GM19193 (cell line): ENCODE results near the gene NIBAN1.

Experiments
- POLR2A ChIP-seq: IDR thresholded peaks from 4 replicates; pipeline ENCODE4 v1.6.1; 2011; ENCODE audit not compliant: insufficient read depth, insufficient read length; ENCODE audit errors: extremely low read depth

Gene NIBAN1

DNA sequence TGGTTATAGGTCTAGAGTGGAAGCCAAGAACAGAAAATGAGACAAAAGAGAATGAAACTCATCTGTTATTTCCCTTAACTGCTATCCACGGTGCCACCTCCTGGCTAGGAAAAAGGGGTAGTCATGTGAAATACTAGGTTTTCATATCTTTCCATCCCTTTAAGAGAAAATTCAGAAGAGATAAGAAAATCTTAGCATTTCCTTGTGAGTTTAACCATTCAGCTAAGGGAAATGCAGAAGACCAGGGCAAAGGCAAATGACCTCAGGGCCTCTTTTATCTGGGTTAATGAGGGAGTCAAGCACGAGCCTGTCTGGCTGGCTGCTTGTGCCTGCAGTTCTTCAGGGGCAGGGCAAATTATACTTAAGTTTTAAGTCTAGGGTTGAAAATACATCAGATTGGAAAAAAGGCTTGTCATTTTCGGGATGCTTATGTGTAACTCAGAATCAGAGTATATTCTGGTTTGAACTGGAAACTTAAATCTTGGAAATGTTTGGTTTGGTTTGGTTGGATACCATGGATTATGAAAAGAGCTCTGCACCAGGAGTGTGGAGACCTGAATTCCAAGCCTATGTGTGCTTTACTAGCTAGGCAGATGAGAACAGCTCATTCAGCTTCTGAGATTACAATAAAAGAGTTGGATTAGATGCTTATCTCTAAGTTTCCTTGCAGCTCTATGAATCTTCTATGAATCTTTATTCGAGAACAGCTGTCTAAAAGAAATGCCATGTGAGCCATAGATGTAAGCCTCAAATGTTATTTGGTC is 19.9 kb downstream of the NIBAN1 start:
- no peak for TF ChIP-seq POLR2A

GRCh38 chr1:184953600-184954219 is 20.6 kb downstream of the NIBAN1 start:
- no peak for TF ChIP-seq POLR2A

GRCh38 chr1:184952428-184952827 is 21.9 kb downstream of the NIBAN1 start:
- no peak for TF ChIP-seq POLR2A

DNA sequence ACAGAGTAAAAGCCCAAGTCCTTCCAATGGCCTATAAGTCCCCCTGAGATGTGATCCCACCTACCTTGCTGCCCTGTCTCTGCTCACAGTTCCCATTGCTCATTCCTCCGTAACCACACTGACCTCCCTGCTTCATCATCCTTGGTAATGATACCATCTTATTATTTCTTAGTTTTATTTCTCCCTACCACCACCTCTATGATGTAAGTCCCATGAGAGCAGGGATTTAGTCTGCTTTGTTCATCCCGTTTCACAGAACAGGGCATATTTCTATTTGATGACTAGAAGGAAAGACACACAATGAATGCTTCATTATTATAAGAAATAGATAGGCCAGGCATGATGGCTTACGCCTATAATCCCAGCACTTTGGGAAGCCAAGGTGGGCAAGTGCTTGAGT is 22.5 kb downstream of the NIBAN1 start:
- no peak for TF ChIP-seq POLR2A

DNA sequence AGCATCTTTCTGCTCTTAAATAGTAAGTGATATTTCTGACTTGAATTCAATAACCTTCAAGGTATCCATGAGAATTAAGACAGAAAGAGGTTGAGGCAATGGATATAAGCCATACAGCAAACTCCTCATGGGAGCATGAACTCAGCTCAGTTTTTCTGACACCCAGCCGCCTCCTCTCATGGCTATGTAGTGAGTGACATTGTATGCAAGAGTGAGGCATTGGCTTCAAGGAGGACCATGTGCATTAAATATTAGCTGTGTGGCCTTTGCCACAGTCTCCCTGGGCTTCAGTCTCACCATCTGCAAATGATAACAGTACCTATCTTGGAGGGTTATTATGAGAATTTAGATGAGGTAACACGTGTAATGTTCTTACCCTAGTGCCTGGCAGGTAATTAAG is 23.4 kb downstream of the NIBAN1 start:
- TF ChIP-seq POLR2A = no peak

DNA sequence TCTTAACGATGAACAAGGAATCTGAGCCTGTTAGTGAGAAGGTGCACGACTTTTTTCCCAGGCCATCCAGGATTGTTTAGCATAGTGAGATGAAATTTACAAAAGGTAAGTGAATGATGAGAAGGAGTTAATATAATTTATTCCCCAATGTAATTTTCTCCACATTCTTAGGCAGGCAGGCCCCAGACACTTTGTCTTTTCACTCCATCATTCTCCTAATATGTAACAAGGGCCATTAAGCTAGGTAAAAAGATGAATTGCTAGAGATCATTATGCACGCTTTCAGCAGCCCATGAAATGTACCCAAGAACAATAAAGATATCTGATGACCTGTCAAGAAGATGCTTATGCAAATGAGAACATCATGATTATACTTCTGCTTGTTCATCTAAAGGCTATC is 24.1 kb downstream of the NIBAN1 start:
- no peak for TF ChIP-seq POLR2A

- TF ChIP-seq POLR2A = no peak
These were observed 26.6 kb downstream of the NIBAN1 start for GRCh38 chr1:184947497-184948256.

DNA sequence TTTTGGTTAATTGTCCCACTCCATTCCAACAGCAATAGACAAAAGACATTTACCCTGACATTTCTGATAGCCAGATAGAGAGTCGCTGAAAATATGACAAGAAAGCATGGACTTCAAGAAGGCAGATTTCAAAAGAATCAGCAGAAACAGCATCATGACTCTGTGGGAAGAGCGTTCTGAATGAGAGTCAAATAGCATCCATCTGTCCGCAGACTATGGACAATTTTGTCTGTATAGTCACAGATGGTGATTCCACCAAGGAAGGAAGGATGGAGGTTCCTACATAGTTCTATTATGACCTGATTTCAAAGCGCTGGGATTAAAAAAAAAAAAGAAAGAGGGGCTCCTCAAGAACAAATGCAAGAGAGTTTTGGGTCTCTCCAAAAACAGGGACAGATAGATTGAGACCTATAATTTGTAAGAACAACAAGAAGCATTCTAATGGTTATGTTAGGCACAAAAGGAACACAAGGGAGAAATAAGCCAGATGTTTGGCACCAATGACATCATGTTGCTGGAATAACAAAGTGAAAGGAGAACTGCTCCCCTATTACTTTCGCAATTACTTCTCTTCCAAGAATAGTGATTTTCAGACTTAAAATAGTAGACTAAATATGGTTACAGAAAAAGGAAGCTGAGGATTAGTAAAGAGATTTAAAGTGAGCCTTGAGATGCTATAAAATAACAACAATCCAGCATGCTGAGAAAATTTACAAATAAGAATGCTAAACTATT is 28.5 kb downstream of the NIBAN1 start:
- TF ChIP-seq POLR2A = no peak

- no peak for TF ChIP-seq POLR2A
These were observed 29.3 kb downstream of the NIBAN1 start for GRCh38 chr1:184945029-184945428.

- no peak for TF ChIP-seq POLR2A
These were observed 30.3 kb downstream of the NIBAN1 start for GRCh38 chr1:184943998-184944397.

DNA sequence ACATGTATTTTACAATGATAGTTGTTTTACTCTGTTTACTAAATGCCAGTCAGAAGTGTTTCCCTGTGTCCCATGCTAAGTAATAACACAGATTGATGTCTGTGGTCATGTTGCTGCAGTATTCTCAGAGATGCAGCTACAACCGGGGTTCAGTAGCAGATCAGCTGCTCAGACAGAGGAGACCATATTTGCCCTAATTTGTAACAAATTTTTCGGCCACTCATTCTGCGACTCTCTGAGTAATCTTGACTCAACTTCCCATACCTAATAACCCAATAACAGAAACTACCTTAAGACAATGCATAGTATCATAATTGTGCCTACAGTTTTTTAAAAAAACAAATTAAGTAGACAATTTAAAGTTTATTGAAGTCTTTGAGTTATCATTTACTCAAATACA is 32.6 kb downstream of the NIBAN1 start:
- TF ChIP-seq POLR2A = no peak

DNA sequence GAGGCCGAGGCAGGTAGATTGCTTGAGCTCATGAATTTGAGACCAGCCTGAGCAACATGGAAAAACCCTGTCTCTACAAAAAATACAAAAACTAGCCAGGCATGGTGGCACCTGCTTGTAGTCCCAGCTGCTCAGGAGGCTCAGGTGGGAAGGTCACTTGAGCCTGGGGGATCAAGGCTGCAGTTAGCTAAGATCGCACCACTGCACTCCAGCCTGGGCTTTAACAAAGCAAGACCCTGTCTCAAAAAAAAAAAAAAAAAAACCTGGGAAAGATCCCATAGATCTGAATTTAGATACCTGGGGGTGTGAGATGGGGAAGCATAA is 32.9 kb downstream of the NIBAN1 start:
- TF ChIP-seq POLR2A = no peak

- TF ChIP-seq POLR2A = no peak
These were observed 33.5 kb downstream of the NIBAN1 start for GRCh38 chr1:184940694-184941409.

- no peak for TF ChIP-seq POLR2A
These were observed 34.1 kb downstream of the NIBAN1 start for GRCh38 chr1:184940226-184940625.

- TF ChIP-seq POLR2A = no peak
These were observed 36.6 kb downstream of the NIBAN1 start for GRCh38 chr1:184937729-184938128.
